Endodermal cell (in vitro differentiated cells): ENCODE data around the gene CRELD1. TPM values are rescaled to one million over a fixed set of nuclear protein-coding genes. Genes with fewer than 3 reads are reported as not detected.
A peak's percentile ranks its signal among the peaks of the same experiment; 100 is the strongest.

Experiments used
- DNase-seq: peaks from one replicate; pipeline ENCODE4 v3.0.0-alpha.2; 2017
- H3K27ac ChIP-seq: 2 replicates; pipeline ENCODE4 v1.5.1; 2013; ENCODE audit warnings: mild to moderate bottlenecking, low read depth, low read length, moderate library complexity
- H3K27me3 ChIP-seq: 2 replicates; pipeline ENCODE4 v1.6.1; 2013; ENCODE audit warnings: mild to moderate bottlenecking, low read length, moderate library complexity; ENCODE audit not compliant: insufficient read depth, control insufficient read depth, poor library complexity, severe bottlenecking
- H3K36me3 ChIP-seq: 2 replicates; pipeline ENCODE4 v1.7.0; 2013; ENCODE audit warnings: mild to moderate bottlenecking, low read length, moderate library complexity; ENCODE audit not compliant: control insufficient read depth, insufficient read depth
- H3K4me1 ChIP-seq: one replicate; pipeline ENCODE4 v1.7.0; 2013; ENCODE audit warnings: low read length; ENCODE audit not compliant: control insufficient read depth, insufficient read depth
- H3K4me3 ChIP-seq: 2 replicates; pipeline ENCODE4 v1.5.1; 2013; ENCODE audit warnings: mild to moderate bottlenecking, low read length, moderate library complexity
- H3K9ac ChIP-seq: 2 replicates; pipeline ENCODE4 v1.6.1; 2013; ENCODE audit warnings: mild to moderate bottlenecking, low read length, moderate library complexity; ENCODE audit not compliant: poor library complexity, severe bottlenecking; ENCODE audit errors: extremely low read depth
- H3K9me3 ChIP-seq: 2 replicates; pipeline ENCODE4 v1.6.1; 2013; ENCODE audit warnings: mild to moderate bottlenecking, low read length, moderate library complexity; ENCODE audit not compliant: control insufficient read depth
- H3K27ac Mint-ChIP-seq: 2 replicates; pipeline ENCODE4 v1.8.0; 2020; ENCODE audit warnings: mixed read lengths
- H3K27me3 Mint-ChIP-seq: 2 replicates; pipeline ENCODE4 v1.8.0; 2021; ENCODE audit warnings: mild to moderate bottlenecking, mixed read lengths; ENCODE audit not compliant: insufficient read depth
- H3K36me3 Mint-ChIP-seq: 2 replicates; pipeline ENCODE4 v1.8.0; 2020; ENCODE audit warnings: low read depth, mixed read lengths
- H3K4me1 Mint-ChIP-seq: 2 replicates; pipeline ENCODE4 v1.8.0; 2020; ENCODE audit warnings: mixed read lengths
- H3K4me3 Mint-ChIP-seq: 2 replicates; pipeline ENCODE4 v1.8.0; 2020; ENCODE audit warnings: mild to moderate bottlenecking, moderate library complexity, mixed read lengths
- H3K9me3 Mint-ChIP-seq: 2 replicates; pipeline ENCODE4 v1.8.0; 2020; ENCODE audit warnings: mild to moderate bottlenecking, mixed read lengths
- CTCF ChIP-seq: fragments of 200-600 bp; sonication (generic); conservative IDR thresholded peaks from 2 replicates; pipeline ENCODE4 v1.5.0; 2021; ENCODE audit warnings: antibody characterized with exemption, mild to moderate bottlenecking
- WGBS, 2 experiments: methylation state at CpG; one replicate each; pipeline versions ENCODE4 v1.1.5 to v1.1.7; 2013; ENCODE audit warnings: missing lambda C conversion rate in 2 of 2, mixed read lengths in 1 of 2; ENCODE audit not compliant: insufficient coverage in 1 of 2, insufficient read length in 1 of 2; 5-methylcytosine and 5-hydroxymethylcytosine counted together
- total RNA-seq, 2 donors: library from RNA; stranded (reverse); fragmentation: NEBNext Ultra II Directional in 1 of 2; extraction: Animal tissue kit (Norgen Biotek cat#: 25700) in 1 of 2; gene quantifications; 2 replicates in 1 of 2; 3 replicates in 1 of 2; pipeline ENCODE4 v1.2.1, GENCODE V29; 2021

The CRELD1 gene
- total RNA-seq, 2 donors from 2014 or later, result 35.7 to 43.2 TPM

- no peak overlapping the region for H3K27ac ChIP-seq
Observed at GRCh38 chr3:9917820-9918219, 15.8 kb upstream of the CRELD1 start.

GRCh38 chr3:9918261-9919038, 15.2 kb upstream of the CRELD1 start:
- no peak for DNase-seq
- Histone ChIP-seq H3K27me3 (peaks cover 10% of the 10 kb centered on the region), H3K4me3 (no peak overlapping the region), H3K4me1 (no peaks in the 10 kb centered on the region), H3K9me3 (no peaks in the 10 kb centered on the region), H3K9ac (no peak overlapping the region), H3K27ac (no peak overlapping the region), H3K36me3 (no peaks in the 10 kb centered on the region)
- Mint-ChIP-seq H3K27me3 (no peaks in the 10 kb centered on the region), H3K9me3 (no peaks in the 10 kb centered on the region), H3K4me3 (no peak overlapping the region), H3K27ac (no peak overlapping the region), H3K36me3 (no peaks in the 10 kb centered on the region), H3K4me1 (peaks cover 16% of the 10 kb centered on the region)
- no peak for TF ChIP-seq CTCF
- WGBS, 2 experiments, result 76 to 93% methylated on average over 3 to 8 of the region's 8 CpGs

More at GRCh38 chr3:9917820-9918219, 15.8 kb upstream of the CRELD1 start:
- Mint-ChIP-seq H3K27ac (no peak overlapping the region), H3K27me3 (no peaks in the 10 kb centered on the region), H3K36me3 (no peaks in the 10 kb centered on the region), H3K4me3 (no peak overlapping the region), H3K4me1 (peaks cover 16% of the 10 kb centered on the region), H3K9me3 (no peaks in the 10 kb centered on the region)
- H3K4me3 ChIP-seq, result no peak overlapping the region
- H3K4me1 ChIP-seq, result no peaks in the 10 kb centered on the region
- H3K36me3 ChIP-seq, result no peaks in the 10 kb centered on the region
- no peak for DNase-seq
- WGBS, 2 experiments, result 94 to 98% methylated on average over 10 of the region's 10 CpGs
- H3K27me3 ChIP-seq, result peaks cover 10% of the 10 kb centered on the region
- H3K9me3 ChIP-seq, result no peaks in the 10 kb centered on the region
- TF ChIP-seq CTCF, result no peak
- no peak overlapping the region for H3K9ac ChIP-seq

GRCh38 chr3:9928158-9928557, 5.5 kb upstream of the CRELD1 start:
- Mint-ChIP-seq H3K27me3 (peaks cover 2% of the 10 kb centered on the region), H3K4me1 (no peaks in the 10 kb centered on the region), H3K36me3 (peaks cover 15% of the 10 kb centered on the region), H3K4me3 (no peak overlapping the region), H3K9me3 (peaks cover 6% of the 10 kb centered on the region), H3K27ac (no peak overlapping the region)
- H3K27me3 ChIP-seq, result no peaks in the 10 kb centered on the region
- no peaks in the 10 kb centered on the region for H3K9me3 ChIP-seq
- DNase-seq, result no peak
- 92 to 95% methylated on average over 7 to 23 of the region's 23 CpGs for WGBS, 2 experiments
- no peaks in the 10 kb centered on the region for H3K4me1 ChIP-seq
- peak; percentile 12 for TF ChIP-seq CTCF
- H3K27ac ChIP-seq, result no peak overlapping the region
- no peaks in the 10 kb centered on the region for H3K36me3 ChIP-seq
- H3K4me3 ChIP-seq, result no peak overlapping the region
- no peak overlapping the region for H3K9ac ChIP-seq
